Activated T-cell treated with anti-CD3 and anti-CD28 coated beads for 4 hours (primary cell): ENCODE results near the gene BAZ1B.
"Not testable (repeated sequence)": the region's sequence is repeated elsewhere in the genome, so short reads cannot be mapped to it uniquely, and the experiment has no call there.

Source experiments
- DNase-seq: peaks from one replicate; pipeline ENCODE4 v3.0.0-alpha.2; 2020

The BAZ1B gene

GRCh38 chr7:73489976-73490375 lies 32.1 kb downstream of the BAZ1B start:
- no peak for DNase-seq

DNA sequence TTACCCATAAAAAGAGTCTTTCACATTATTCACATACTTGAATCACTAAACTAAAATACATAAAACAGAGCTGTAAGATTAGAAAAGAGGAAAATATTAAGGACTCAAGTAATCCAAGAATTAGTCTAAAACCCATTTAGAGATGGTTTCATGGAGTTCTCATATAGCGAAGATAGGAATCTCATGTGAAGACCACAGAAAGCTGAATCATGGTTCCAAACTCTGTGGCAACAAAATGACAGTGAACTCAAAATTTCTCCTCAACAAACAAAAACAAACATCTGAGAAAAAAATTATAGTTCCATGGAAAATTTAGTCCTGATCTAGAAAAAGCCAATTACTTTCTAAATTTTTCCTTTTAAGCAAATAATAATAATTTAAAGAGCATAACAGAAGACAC lies 34.6 kb downstream of the BAZ1B start:
- no peak for DNase-seq

DNA sequence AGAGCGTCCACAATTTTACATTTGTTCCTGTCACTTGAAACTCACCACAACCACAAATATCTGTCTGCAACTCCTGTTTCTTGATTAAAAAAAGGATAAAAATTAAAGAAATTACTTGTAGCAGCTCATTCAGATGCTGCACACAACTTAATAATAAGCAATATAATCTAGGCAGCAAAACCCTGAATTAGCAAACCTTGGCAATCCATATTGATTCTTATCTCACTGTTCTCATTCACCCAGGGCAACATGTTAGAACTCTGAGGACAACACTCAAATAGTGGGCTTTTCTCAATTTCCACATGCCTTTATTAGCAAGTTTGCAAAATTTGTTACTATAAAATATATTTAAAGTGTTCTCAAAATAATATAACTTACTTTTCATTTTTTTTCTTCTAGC lies 38.9 kb downstream of the BAZ1B start:
- DNase-seq: no peak

DNA sequence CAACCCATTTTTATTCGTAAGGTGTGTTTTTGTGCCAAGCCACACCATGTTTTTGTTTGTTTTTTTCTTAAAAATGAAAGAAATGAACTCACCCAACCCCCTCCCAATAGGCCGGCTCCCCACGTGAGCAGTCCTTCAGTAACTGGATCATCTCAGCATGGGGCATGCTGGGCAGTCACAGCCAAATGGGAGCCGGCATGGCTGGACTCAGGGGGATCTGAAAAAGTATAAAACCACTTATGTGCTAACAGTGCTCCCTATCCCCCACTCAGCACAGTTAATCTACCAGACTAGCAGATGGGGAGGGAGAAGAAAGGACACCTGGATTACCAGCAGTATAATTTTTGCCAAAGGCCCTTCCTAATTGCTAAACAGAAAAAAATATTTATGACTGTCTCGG lies 39.3 kb downstream of the BAZ1B start:
- no peak for DNase-seq

DNA sequence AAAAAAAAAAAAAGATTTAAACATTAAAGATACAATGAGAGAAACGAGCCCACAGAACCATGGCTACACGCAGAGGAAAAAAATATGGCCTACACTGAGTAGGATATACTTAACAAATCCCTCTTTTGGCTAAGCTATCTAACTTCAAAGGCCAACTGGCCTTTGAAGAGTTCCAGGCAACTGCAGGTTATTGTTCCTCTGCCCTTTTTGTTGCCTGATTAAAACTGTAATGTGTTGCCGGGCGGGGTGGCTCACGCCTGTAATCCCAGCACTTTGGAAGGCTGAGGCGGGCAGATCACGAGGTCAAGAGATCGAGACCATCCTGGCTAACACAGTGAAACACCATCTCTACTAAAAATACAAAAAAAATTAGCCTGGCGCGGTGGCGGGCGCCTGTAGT lies 40.6 kb downstream of the BAZ1B start:
- DNase-seq: not testable (repeated sequence)

DNA sequence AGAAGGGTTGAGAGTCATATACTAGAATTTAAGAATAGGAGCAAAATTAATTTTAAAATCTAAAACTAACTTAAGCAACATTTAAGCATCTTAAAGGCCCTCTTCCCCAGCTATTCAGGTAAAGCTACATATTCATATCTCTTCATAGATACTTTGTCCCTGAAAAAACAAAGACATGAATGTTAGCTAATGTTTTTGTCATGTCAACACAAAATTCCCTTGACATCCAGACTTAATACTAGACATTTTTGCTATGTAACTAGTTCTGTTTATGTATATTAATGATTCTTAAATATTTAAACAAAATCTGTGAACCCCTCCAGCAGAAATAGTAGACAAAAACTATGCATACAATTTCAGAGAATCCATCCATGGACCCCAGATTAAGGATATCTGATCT lies 43.5 kb downstream of the BAZ1B start:
- DNase-seq: no peak

DNA sequence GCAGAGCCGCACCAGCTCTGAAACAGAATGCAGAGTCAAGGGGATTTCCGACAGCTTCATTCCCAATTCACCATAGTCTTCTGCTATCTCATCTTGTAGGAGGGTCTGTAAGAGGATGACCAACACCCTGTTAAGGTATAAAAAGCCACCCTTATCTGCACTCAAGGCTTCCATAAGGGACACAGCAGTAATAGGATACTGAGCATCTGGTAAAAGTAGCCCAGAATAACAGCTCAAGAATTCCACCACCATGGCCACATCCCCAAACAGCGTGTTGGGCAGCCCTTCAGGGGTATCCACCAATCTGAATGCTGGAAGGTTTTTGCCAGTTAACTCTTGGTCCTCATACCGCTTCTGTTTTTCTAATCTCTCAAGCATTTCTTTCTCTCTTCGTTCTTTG lies 44.7 kb downstream of the BAZ1B start:
- DNase-seq: no peak

GRCh38 chr7:73470208-73470607 lies 51.9 kb downstream of the BAZ1B start:
- DNase-seq: no peak

DNA sequence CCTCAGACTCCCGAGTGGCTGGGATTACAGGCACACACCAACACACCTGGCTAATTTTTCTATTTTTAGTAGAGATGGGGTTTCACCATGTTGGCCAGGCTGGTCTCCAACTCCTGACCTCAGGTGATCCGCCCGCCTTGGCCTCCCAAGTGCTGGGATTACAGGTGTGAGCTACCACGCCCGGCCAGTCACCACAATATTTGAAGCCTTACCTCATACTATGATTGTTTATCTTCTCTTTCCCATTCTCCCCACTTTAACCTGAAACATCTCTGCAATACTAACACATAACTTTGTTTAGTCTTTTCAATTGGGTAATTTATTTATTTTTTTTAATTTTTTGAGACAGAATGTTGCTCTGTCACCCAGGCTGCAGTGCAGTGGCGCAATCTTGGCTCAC lies 55.0 kb downstream of the BAZ1B start:
- not testable (repeated sequence) for DNase-seq

- no peak for DNase-seq
Measured at GRCh38 chr7:73466112-73466511, 56.0 kb downstream of the BAZ1B start.

DNA sequence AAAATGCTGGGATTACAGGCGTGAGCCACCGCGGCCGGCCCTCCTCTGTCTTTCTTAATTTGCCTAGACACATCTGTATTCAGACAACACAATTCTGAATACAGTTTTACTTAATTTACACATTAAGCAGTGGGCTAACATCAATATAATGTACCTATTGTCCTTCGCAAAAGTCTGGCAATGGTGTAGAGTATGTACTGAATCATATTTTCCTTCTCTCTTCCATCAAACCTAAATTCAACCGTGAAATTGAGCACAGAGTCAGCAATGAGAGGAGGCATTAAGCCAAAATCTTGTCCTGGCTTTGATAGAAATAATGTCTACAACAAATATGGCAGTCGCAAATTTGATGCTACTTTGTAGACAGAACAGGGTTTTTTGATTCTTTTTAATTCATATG lies 58.1 kb downstream of the BAZ1B start:
- DNase-seq: no peak

DNA sequence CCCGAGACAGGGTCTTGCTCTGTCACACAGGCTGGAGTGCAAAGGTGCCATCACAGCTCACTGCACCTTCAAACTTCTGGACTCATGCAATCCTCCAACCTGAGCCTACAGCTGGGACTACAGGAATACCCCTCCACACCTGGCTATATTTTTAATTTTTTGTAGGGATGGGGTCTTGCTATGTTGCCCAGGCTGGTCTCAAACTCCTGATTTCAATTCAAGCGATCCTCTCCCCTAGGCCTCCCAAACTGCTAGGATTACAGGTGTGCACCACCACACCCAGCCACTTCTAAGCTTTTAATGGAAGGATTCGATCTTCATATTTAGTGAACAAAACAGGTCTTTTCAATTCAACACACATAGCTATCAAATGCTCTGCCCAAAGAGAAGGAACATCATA lies 58.8 kb downstream of the BAZ1B start:
- no peak for DNase-seq

DNA sequence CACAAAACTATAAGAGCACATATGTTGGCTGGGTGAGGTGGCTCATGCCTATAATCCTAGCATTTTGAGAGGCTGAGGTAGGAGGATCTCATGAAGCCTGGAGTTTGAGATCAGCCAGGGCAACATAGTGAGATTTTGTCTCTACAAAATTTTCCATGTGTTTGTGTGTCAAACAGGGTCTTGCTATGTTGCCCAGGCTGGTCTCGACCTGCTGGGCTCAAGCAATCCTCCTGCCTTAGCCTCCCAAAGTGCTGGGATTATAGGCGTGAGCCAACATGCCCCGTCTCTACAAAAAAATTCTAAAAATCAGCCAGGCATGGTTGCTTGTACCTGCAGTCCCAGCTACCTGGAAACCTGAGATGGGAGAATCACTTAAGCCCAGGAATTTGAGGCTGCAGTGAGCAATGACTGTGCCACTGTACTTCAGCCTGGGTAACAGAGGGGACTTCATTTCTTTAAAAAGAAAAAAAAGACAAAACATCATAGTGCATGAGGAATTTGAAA lies 60.3 kb downstream of the BAZ1B start:
- no peak for DNase-seq

- no peak for DNase-seq
Measured at GRCh38 chr7:73454424-73454823, 67.7 kb downstream of the BAZ1B start.

GRCh38 chr7:73452999-73453635 lies 69.0 kb downstream of the BAZ1B start:
- DNase-seq: no peak

- no peak for DNase-seq
Measured at GRCh38 chr7:73451780-73452398, 70.2 kb downstream of the BAZ1B start.

DNA sequence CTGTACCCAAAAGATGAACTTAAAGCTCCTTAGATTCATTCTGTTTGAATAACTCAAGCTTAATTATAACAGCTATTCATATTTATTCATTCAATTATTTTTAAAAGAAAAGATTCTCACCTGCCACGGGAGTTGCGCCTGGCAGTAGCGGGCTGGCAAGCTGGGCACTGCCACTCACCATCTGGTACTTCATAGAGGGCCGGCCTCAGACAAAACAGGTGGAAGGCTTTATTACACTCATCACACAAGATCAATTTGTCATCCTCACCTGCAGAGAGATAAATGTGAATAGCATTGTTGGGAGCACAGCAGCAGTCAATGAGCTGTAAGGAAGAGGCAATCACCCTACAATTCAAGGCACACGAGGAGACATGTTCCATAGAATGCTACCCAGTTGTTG lies 72.7 kb downstream of the BAZ1B start:
- no peak for DNase-seq

GRCh38 chr7:73448609-73449008 lies 73.5 kb downstream of the BAZ1B start:
- no peak for DNase-seq

GRCh38 chr7:73447121-73447733 lies 74.9 kb downstream of the BAZ1B start:
- no peak for DNase-seq

GRCh38 chr7:73446682-73447081 lies 75.4 kb downstream of the BAZ1B start:
- DNase-seq: no peak

GRCh38 chr7:73443548-73444255 lies 78.4 kb downstream of the BAZ1B start:
- DNase-seq: no peak

GRCh38 chr7:73442903-73443500 lies 79.1 kb downstream of the BAZ1B start:
- DNase-seq: no peak

DNA sequence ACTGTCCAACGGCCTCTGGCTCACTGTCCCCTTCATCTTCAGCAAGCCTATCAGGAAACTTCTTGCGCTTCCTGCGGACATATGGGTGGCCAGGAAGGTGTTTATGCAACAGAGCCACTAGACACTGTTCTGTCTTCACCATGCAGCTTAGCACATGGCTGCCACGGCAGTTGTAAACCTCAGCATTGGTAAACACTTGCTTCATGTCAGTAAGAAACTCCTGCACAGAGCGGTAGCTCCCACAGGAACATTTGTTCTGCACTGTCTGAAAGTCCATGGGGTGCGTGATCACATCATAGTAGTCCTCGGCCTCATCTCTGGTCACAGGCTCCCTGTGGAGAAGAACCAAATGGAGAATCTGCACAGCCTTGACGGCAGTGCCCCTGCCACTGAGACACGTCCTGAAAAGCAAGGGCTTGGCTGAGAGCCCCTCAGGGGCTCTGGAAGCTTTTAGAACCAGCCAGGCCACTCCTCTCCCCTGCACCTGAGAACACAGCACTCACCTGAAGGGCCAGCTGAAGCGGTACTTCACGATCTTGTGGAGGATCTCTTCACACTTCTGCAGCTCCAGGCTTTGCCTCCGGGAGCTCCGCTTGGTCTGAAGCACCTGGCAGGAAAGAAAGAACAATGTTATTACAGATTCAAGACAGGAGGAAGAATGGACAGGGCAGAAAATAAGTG lies 79.7 kb downstream of the BAZ1B start:
- DNase-seq: no peak
